Measurements from ENCODE around the gene DUSP1.

DUSP1 gene

GRCh38 chr5:172721455-172722326, 49.3 kb downstream of the DUSP1 start:
- TF ChIP-seq REST (IDR thresholded peaks at IDR 0.05; ENCODE audit: low read depth) (no peak), TEAD4 (IDR thresholded peaks at IDR 0.05) (no peak), EGR1 (IDR thresholded peaks at IDR 0.05) (no peak), TAF1 (IDR thresholded peaks at IDR 0.05; ENCODE audit: low read depth) (no peak), EP300 (IDR thresholded peaks at IDR 0.05; ENCODE audit: borderline replicate concordance) (no peak), TCF12 (IDR thresholded peaks at IDR 0.05; ENCODE audit: low read depth) (no peak), YY1 (IDR thresholded peaks at IDR 0.05; ENCODE audit: low read depth) (no peak), FOXM1 (IDR thresholded peaks at IDR 0.05; ENCODE audit: borderline replicate concordance, low read depth) (no peak), MAX (IDR thresholded peaks at IDR 0.05) (no peak), NFIC (IDR thresholded peaks at IDR 0.05) (no peak)
- TF ChIP-seq, protein P1, sequence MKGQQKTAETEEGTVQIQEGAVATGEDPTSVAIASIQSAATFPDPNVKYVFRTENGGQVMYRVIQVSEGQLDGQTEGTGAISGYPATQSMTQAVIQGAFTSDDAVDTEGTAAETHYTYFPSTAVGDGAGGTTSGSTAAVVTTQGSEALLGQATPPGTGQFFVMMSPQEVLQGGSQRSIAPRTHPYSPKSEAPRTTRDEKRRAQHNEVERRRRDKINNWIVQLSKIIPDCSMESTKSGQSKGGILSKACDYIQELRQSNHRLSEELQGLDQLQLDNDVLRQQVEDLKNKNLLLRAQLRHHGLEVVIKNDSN (IDR thresholded peaks at IDR 0.05) = no peak

DNA sequence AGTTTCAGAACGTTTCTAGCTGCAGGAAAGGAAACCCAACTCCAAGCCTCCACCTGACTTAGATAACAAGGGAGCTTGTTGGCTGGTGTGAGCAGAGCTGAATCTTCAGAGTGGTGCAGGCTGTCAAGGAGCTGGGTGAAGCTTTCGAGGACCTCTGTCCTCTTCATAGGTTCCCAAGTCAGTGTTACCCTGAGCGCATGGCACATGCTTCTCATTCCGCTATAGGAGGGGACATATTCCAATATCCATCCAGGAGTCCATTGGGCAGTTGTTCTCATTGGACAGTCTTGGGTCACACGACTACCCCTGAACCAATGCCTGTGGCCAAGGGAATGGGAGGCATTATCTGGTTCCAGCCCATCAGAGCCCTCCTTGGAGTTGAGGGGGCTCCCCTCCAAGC, 50.3 kb downstream of the DUSP1 start:
- TF ChIP-seq RAD21 (IDR thresholded peaks at IDR 0.05; ENCODE audit: low read depth) = no peak
- no peak for TF ChIP-seq NFIC (IDR thresholded peaks at IDR 0.05)
- TF ChIP-seq TEAD4 (IDR thresholded peaks at IDR 0.05) = no peak
- TF ChIP-seq MAX (IDR thresholded peaks at IDR 0.05) = no peak
- TF ChIP-seq, protein P1 (IDR thresholded peaks at IDR 0.05) = no peak
- no peak for TF ChIP-seq TCF12 (IDR thresholded peaks at IDR 0.05; ENCODE audit: low read depth)
- no peak for TF ChIP-seq CEBPB (IDR thresholded peaks at IDR 0.05)
- TF ChIP-seq REST (IDR thresholded peaks at IDR 0.05; ENCODE audit: low read depth) = no peak
- TF ChIP-seq FOXM1 (IDR thresholded peaks at IDR 0.05; ENCODE audit: borderline replicate concordance, low read depth) = no peak
- no peak for TF ChIP-seq EP300 (IDR thresholded peaks at IDR 0.05; ENCODE audit: borderline replicate concordance)
- no peak for TF ChIP-seq YY1 (IDR thresholded peaks at IDR 0.05; ENCODE audit: low read depth)

DNA sequence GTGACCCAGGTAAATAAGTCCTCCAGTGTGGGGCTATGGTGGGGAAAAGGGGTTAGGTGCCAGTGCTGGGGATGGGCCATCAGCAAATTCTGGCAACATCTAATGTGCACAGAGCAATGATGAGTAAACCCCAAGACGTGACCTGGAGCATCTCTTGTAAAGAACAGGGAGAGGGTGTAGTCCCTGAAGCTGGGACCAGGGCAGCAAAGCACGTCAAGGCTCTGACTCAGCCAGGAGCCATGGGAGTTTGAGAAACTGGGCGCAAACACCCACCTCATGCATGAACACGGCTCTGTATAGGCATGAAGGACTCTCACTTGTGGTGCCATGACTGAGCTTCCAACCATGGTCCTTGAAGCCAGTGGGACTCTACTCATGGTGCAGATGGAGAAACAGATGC, 51.8 kb downstream of the DUSP1 start:
- TF ChIP-seq TAF1 (IDR thresholded peaks at IDR 0.05; ENCODE audit: low read depth) = no peak
- TF ChIP-seq TCF12 (IDR thresholded peaks at IDR 0.05; ENCODE audit: low read depth) = no peak
- TF ChIP-seq RAD21 (IDR thresholded peaks at IDR 0.05; ENCODE audit: low read depth) = no peak
- no peak for TF ChIP-seq TEAD4 (IDR thresholded peaks at IDR 0.05)
- TF ChIP-seq CEBPB (IDR thresholded peaks at IDR 0.05) = no peak
- TF ChIP-seq EGR1 (IDR thresholded peaks at IDR 0.05) = no peak
- TF ChIP-seq YY1 (IDR thresholded peaks at IDR 0.05; ENCODE audit: low read depth) = no peak
- TF ChIP-seq MAX (IDR thresholded peaks at IDR 0.05) = no peak
- no peak for TF ChIP-seq ZBTB7A (IDR thresholded peaks at IDR 0.05; ENCODE audit: low read depth)
- no peak for TF ChIP-seq NFIC (IDR thresholded peaks at IDR 0.05)
- TF ChIP-seq, protein P1 (IDR thresholded peaks at IDR 0.05) = no peak
- TF ChIP-seq CREB1 (IDR thresholded peaks at IDR 0.05; ENCODE audit: low read depth) = no peak
- no peak for TF ChIP-seq REST (IDR thresholded peaks at IDR 0.05; ENCODE audit: low read depth)
- no peak for TF ChIP-seq EP300 (IDR thresholded peaks at IDR 0.05; ENCODE audit: borderline replicate concordance)
- no peak for TF ChIP-seq FOXM1 (IDR thresholded peaks at IDR 0.05; ENCODE audit: borderline replicate concordance, low read depth)

Measured in Ishikawa (cell line).